Neural crest cell (in vitro differentiated cells): Measurements from ENCODE around the gene ATXN7L1. TPM values are rescaled to one million over a fixed set of nuclear protein-coding genes. Genes with fewer than 3 reads are reported as not detected.

Experiments
- DNase-seq: peaks from one replicate; pipeline ENCODE4 v3.0.0; 2021; ENCODE audit warnings: low read depth, mixed read lengths, low spot score
- H3K27ac Mint-ChIP-seq: one replicate; pipeline ENCODE4 v1.8.0; 2021; ENCODE audit warnings: mild to moderate bottlenecking, mixed read lengths; ENCODE audit not compliant: unreplicated experiment
- H3K27me3 Mint-ChIP-seq: 2 replicates; pipeline ENCODE4 v1.8.0; 2021; ENCODE audit warnings: low read depth, mild to moderate bottlenecking, mixed read lengths
- H3K36me3 Mint-ChIP-seq: 2 replicates; pipeline ENCODE4 v1.8.0; 2021; ENCODE audit warnings: low read depth, mild to moderate bottlenecking, mixed read lengths
- H3K4me1 Mint-ChIP-seq: 2 replicates; pipeline ENCODE4 v1.8.0; 2021; ENCODE audit warnings: mixed read lengths
- H3K4me3 Mint-ChIP-seq: one replicate; pipeline ENCODE4 v1.8.0; 2021; ENCODE audit warnings: mild to moderate bottlenecking, mixed read lengths
- H3K9me3 Mint-ChIP-seq: 2 replicates; pipeline ENCODE4 v1.8.0; 2021; ENCODE audit warnings: mixed read lengths
- total RNA-seq: library from RNA; stranded (reverse); gene quantifications from 2 replicates; pipeline ENCODE4 v1.2.1, GENCODE V29; 2021
- TF ChIP-seq, protein P1 (sequence below): fragments of 200-600 bp; sonication (generic); conservative IDR thresholded peaks from 2 replicates; pipeline ENCODE4 v1.5.0; 2021; ENCODE audit warnings: antibody characterized with exemption, mild to moderate bottlenecking

The ATXN7L1 gene
- total RNA-seq, 1 donor from 2014 or later: 14.4 TPM

DNA sequence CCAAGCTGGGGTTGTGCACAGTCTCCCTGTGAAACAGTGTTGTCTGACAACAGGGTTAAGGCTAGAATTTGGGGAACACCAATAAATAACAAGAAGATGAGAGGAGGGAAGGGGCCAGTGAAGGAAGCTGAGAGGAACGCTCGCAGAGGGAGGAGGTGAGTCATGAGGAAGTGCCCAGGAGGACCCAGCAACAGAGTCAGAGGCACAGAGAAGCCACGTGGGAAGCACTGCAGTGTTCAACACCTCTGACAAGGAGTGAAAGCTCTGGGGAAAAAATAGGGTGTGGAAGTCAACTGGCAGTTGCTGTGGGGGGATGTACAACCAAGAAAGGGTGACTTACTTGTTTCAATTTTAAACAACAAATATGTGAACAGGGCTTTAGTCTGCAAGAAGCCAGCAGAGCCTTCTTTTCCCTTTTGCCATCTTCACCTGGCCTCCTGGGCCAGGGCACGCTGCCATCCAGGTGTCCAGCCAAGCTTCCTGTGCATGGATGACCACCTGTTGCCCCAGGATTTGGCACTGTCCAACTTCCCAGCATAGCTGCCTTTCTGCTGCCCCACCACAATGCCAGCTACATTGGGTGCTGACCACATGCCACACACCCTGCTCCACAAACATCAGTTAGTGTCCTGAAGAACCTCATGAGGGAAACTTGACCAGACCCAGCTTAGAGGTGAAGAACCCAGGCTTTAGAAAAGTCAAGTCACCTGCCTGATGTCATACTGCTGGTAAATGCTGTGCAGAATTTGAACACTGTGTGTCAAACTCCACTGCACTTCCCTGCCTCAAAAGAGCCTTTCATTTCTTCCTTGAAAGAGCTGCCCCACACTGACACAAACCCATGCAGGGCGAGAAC, 69.6 kb downstream of the ATXN7L1 start:
- TF ChIP-seq, protein P1, sequence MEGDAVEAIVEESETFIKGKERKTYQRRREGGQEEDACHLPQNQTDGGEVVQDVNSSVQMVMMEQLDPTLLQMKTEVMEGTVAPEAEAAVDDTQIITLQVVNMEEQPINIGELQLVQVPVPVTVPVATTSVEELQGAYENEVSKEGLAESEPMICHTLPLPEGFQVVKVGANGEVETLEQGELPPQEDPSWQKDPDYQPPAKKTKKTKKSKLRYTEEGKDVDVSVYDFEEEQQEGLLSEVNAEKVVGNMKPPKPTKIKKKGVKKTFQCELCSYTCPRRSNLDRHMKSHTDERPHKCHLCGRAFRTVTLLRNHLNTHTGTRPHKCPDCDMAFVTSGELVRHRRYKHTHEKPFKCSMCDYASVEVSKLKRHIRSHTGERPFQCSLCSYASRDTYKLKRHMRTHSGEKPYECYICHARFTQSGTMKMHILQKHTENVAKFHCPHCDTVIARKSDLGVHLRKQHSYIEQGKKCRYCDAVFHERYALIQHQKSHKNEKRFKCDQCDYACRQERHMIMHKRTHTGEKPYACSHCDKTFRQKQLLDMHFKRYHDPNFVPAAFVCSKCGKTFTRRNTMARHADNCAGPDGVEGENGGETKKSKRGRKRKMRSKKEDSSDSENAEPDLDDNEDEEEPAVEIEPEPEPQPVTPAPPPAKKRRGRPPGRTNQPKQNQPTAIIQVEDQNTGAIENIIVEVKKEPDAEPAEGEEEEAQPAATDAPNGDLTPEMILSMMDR: no peak
- Mint-ChIP-seq H3K9me3 (no peaks in the 10 kb centered on the region), H3K27ac (no peak overlapping the region), H3K27me3 (no peaks in the 10 kb centered on the region), H3K4me1 (peaks cover 22% of the 10 kb centered on the region), H3K4me3 (no peak overlapping the region), H3K36me3 (peaks cover 6% of the 10 kb centered on the region)
- DNase-seq: no peak

DNA sequence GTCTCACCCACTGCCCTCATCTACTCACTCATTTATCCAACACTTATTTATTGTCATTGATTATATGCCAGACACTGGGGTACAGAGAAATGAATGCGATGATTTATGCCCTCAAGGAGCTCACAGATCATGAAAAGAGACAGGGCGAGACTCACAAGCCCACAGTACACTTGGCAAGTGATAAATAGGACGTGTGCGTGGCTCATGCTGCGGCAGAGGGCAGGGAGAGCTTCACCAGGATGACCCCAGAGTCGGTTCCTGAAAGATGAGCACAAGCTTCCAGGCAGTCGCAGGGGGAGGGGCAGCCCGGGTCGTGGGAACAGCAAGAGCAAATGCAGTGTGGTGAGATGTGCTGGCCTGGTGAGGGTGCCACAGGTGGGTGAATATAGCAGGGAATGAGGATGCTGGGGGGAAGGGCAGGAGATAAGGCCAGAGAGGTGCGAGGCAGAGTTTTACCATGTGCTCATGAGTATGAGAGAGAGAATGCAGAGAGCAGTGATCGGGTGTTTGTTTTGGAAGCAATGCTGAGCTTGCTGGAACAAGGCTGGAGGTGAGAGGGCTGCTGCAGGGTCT, 70.9 kb downstream of the ATXN7L1 start:
- H3K4me3 Mint-ChIP-seq: no peak overlapping the region
- TF ChIP-seq, protein P1: no peak
- peaks cover 22% of the 10 kb centered on the region for H3K4me1 Mint-ChIP-seq
- H3K9me3 Mint-ChIP-seq: no peaks in the 10 kb centered on the region
- H3K36me3 Mint-ChIP-seq: peaks cover 5% of the 10 kb centered on the region
- H3K27ac Mint-ChIP-seq: no peak overlapping the region
- H3K27me3 Mint-ChIP-seq: no peaks in the 10 kb centered on the region
- no peak for DNase-seq

DNA sequence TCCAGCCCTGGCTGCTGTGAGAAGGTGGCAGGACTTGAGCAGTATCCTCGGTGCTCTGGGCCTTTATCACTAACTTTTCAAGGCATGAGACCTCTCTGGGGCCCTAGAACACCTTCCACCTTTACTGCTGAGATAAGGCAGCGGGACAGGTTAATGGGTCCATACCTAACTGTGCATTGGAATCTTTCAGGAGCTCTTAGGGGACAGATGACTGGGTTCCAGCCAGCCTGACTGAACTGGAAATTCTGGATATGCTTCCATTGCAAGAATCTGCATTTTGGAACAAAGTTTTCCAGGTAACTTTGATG, 73.0 kb downstream of the ATXN7L1 start:
- no peak overlapping the region for H3K27ac Mint-ChIP-seq
- no peak for DNase-seq
- no peaks in the 10 kb centered on the region for H3K27me3 Mint-ChIP-seq
- no peaks in the 10 kb centered on the region for H3K36me3 Mint-ChIP-seq
- TF ChIP-seq, protein P1: no peak
- H3K9me3 Mint-ChIP-seq: no peaks in the 10 kb centered on the region
- H3K4me1 Mint-ChIP-seq: peaks cover 29% of the 10 kb centered on the region
- no peak overlapping the region for H3K4me3 Mint-ChIP-seq

DNA sequence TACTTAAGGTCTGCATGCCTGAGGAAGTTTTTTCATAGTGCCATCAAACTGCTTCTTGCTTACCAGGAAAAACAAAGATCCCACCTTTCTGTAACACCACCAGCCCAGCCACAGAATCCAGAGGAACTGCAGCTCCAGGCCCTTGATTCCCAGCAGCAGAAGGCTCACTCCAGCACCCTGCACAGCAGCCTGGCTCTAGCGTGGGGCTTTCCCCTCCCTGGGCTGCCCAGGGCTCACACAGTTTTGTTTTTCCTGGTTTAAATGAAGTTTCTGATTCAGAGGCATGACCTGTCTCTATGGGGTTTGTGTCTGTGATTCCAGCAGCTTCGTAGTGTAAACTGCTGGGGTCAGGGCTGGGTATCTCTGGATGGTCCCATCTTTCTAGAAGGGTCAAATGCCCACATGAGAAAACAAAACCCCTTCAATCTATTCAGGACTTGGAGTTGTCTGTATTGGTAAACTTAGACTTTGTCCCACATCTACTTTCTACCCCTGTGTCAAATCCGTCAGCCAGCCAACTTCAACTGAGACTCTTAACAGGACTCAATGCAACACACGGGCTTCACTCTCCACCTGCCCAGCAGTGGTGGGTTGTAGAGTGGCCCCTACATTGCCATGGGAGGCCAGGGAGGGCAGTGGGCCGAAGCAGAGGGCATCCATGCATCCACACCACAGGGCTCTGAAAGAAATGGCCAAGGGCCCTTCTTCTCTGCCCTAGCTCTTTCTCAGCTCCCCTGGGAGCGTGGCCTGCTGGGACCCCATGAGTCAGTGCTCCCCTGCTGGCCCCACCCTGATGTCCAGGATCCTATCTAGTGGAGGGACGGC, 73.6 kb downstream of the ATXN7L1 start:
- DNase-seq: no peak
- Mint-ChIP-seq H3K27me3 (no peaks in the 10 kb centered on the region), H3K36me3 (peaks cover 1% of the 10 kb centered on the region), H3K27ac (no peak overlapping the region), H3K4me3 (no peak overlapping the region), H3K9me3 (no peaks in the 10 kb centered on the region), H3K4me1 (peaks cover 29% of the 10 kb centered on the region)
- TF ChIP-seq, protein P1: no peak

DNA sequence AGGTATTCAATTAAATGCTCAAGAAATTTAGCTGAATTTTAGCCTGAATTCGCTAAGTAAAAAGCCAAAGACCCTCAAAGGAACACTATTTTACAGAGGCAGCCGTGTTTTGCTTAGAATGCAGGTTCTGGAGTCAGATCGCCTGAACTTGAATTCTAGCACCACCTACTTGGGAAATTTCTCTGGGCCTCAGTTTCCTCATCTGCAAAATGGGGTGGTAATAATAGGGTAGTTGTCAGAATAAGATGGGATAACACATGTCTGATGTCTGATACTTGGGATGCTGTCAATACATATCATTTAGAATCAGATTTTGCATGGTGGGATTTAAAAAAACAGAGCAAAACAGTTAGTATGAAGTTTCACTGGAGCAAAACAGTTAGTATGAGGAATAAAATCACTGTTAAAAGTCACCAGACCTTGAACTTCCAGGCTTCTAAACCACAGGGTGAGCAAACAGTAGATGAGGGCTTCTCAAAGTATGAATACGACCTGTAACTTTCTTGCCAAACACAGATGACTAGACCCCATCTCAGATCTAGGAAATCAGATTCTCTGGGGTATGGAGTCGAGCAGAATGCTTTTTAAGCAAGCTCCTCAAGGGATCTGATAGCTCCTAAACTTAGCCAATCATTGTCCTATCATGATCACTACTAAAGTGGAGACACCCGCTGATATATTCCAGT, 75.4 kb downstream of the ATXN7L1 start:
- no peak for DNase-seq
- H3K4me3 Mint-ChIP-seq: no peak overlapping the region
- peaks cover 3% of the 10 kb centered on the region for H3K36me3 Mint-ChIP-seq
- no peaks in the 10 kb centered on the region for H3K9me3 Mint-ChIP-seq
- no peaks in the 10 kb centered on the region for H3K27me3 Mint-ChIP-seq
- H3K4me1 Mint-ChIP-seq: peaks cover 31% of the 10 kb centered on the region
- H3K27ac Mint-ChIP-seq: no peak overlapping the region
- TF ChIP-seq, protein P1: no peak
